HepG2 (cell line): ENCODE data around the gene RABGGTA. TPM values are rescaled to one million over a fixed set of nuclear protein-coding genes. Genes with fewer than 3 reads are reported as not detected.

ENCODE experiments used
- ATAC-seq: fragments of 200-7000 bp; cut with Tn5 transposase; 3 replicates; pipeline ENCODE4 v1.9.1; 2020; ENCODE audit warnings: mild to moderate bottlenecking, moderate library complexity
- BruUV-seq: library from RNA; stranded (reverse); fragments of 400-500 nt; replicated peaks from 2 replicates; lab custom pipeline; 2021; lab: Mats Ljungman, UMichigan
- CTCF ChIA-PET: fragments of 300-600 bp; formaldehyde crosslinking; extraction: SDS; loops from one replicate; lab custom pipeline; 2021; ENCODE audit warnings: low total read pairs, inconsistent platforms, low intra/inter-chr PET ratio; lab: Yijun Ruan, JAX
- POLR2A ChIA-PET: fragments of 350-600 bp; sonication (Branson Sonifier 250); formaldehyde crosslinking; loops from one replicate; lab custom pipeline; 2020; ENCODE audit warnings: antibody characterized with exemption, inconsistent platforms; lab: Yijun Ruan, JAX
- DNase-seq: peaks from one replicate; pipeline ENCODE4 v3.0.0-alpha.2; 2015; ENCODE audit warnings: low spot score
- FAIRE-seq: peaks from 3 replicates; lab custom pipeline; 2011; peaks lifted over from hg19 to GRCh38; lab: Jason Lieb, UNC
- H2AFZ ChIP-seq: one replicate; pipeline ENCODE4 v1.6.1; 2011; ENCODE audit warnings: low read length, inconsistent platforms
- H3K27ac ChIP-seq: fragments of 300-600 bp; 3 replicates; pipeline ENCODE4 v1.8.0; 2011; ENCODE audit warnings: mixed run types, mild to moderate bottlenecking, mixed read lengths, low read length, inconsistent platforms; ENCODE audit not compliant: insufficient read depth; ENCODE audit errors: extremely low read length
- H3K27me3 ChIP-seq, 2 experiments: fragments of 200-600 bp in 1 of 2; 2 replicates in 1 of 2; 3 replicates in 1 of 2; pipeline versions ENCODE4 v1.6.0 to v1.8.0; 2011; ENCODE audit warnings: low read length in 2 of 2, mild to moderate bottlenecking in 2 of 2, moderate library complexity in 2 of 2, inconsistent platforms in 1 of 2; ENCODE audit not compliant: insufficient read depth in 2 of 2, control insufficient read depth in 1 of 2
- H3K36me3 ChIP-seq, 2 experiments: fragments of 200-600 bp in 1 of 2; replicated peaks in 1 of 2; 2 replicates in 1 of 2; 3 replicates in 1 of 2; pipeline versions ENCODE4 v1.5.1 to v1.8.0; 2011; ENCODE audit warnings: low read length in 2 of 2, inconsistent platforms in 1 of 2; ENCODE audit not compliant: insufficient read depth in 2 of 2, control insufficient read depth in 1 of 2
- H3K4me1 ChIP-seq: 2 replicates; pipeline ENCODE4 v1.5.1; 2012; ENCODE audit warnings: low read length, inconsistent platforms; ENCODE audit not compliant: insufficient read depth
- H3K4me2 ChIP-seq: 2 replicates; pipeline ENCODE4 v1.6.0; 2011; ENCODE audit warnings: low read depth, low read length, inconsistent platforms
- H3K4me3 ChIP-seq, 3 experiments: fragments of 200-600 bp in 1 of 3; sonication (generic), shearing (Covaris generic) in 1 of 3; replicated peaks in 1 of 3; 2 replicates each; pipeline ENCODE4 v1.5.1; 2011 to 2016; ENCODE audit warnings: low read length in 3 of 3, inconsistent platforms in 2 of 3, low read depth in 2 of 3, mild to moderate bottlenecking in 2 of 3, control low read depth in 1 of 3, mixed read lengths in 1 of 3; ENCODE audit not compliant: insufficient read depth in 1 of 3
- H3K79me2 ChIP-seq: one replicate; pipeline ENCODE4 v1.6.1; 2011; ENCODE audit warnings: low read length, inconsistent platforms; ENCODE audit not compliant: insufficient read depth
- H3K9ac ChIP-seq: 2 replicates; pipeline ENCODE4 v1.6.0; 2011; ENCODE audit warnings: mild to moderate bottlenecking, low read depth, low read length, inconsistent platforms; ENCODE audit not compliant: insufficient read depth
- H3K9me3 ChIP-seq: 2 replicates; pipeline ENCODE4 v1.5.1; 2012; ENCODE audit warnings: mild to moderate bottlenecking, low read length
- H4K20me1 ChIP-seq: 2 replicates; pipeline ENCODE4 v1.6.0; 2011; ENCODE audit warnings: inconsistent platforms, mild to moderate bottlenecking, low read length, moderate library complexity; ENCODE audit not compliant: insufficient read depth
- IKZF4 ChIP-seq: sonication (generic); formaldehyde crosslinking; IDR thresholded peaks from 2 replicates; pipeline ENCODE4 v1.5.1; 2020; ENCODE audit warnings: borderline replicate concordance, mild to moderate bottlenecking, low read depth, missing genetic modification reagents; ENCODE audit errors: not compliant biosample characterization
- RELA ChIP-seq: sonication (generic); formaldehyde crosslinking; IDR thresholded peaks from 2 replicates; pipeline ENCODE4 v1.4.0; 2020; ENCODE audit warnings: missing genetic modification reagents
- SRY ChIP-seq: sonication (generic); formaldehyde crosslinking; IDR thresholded peaks from 2 replicates; pipeline ENCODE4 v1.8.0; 2022; ENCODE audit warnings: mild to moderate bottlenecking, missing genetic modification reagents
- TEAD3 ChIP-seq: optimal IDR thresholded peaks from 2 replicates; pipeline ENCODE3; 2016; ENCODE audit warnings: borderline replicate concordance
- ZKSCAN5 ChIP-seq: sonication (generic); formaldehyde crosslinking; IDR thresholded peaks from 2 replicates; pipeline ENCODE4 v1.5.1; 2020; ENCODE audit warnings: mild to moderate bottlenecking, missing genetic modification reagents
- ZNF552 ChIP-seq: sonication (generic); formaldehyde crosslinking; IDR thresholded peaks from 2 replicates; pipeline ENCODE4 v1.9.0; 2022; ENCODE audit warnings: missing genetic modification reagents, mild to moderate bottlenecking, borderline replicate concordance
- ZNF605 ChIP-seq: sonication (generic); formaldehyde crosslinking; IDR thresholded peaks from 2 replicates; pipeline ENCODE4 v1.8.0; 2022; ENCODE audit warnings: mild to moderate bottlenecking, missing genetic modification reagents
- ZNF761 ChIP-seq: sonication (generic); formaldehyde crosslinking; conservative IDR thresholded peaks from 2 replicates; pipeline ENCODE4 v1.4.0; 2020; ENCODE audit warnings: mild to moderate bottlenecking, missing genetic modification reagents
- ZNF850 ChIP-seq: sonication (generic); formaldehyde crosslinking; conservative IDR thresholded peaks from 2 replicates; pipeline ENCODE4 v1.9.0; 2021; ENCODE audit warnings: mild to moderate bottlenecking, missing genetic modification reagents
- WGBS: methylation state at CpG from one replicate; pipeline ENCODE4 v1.1.6; 2017; ENCODE audit warnings: low lambda C conversion rate; 5-methylcytosine and 5-hydroxymethylcytosine counted together
- in situ Hi-C: cut with HindIII; loops from 2 replicates; pipeline ENCODE4 v1.10.0; 2017; ENCODE audit warnings: low pct_unique_long_range_greater_than_20kb; ENCODE audit not compliant: extremely low pct_ligation_motif_present
- intact Hi-C: fragments of 100-400 bp; cut with micrococcal nuclease; formaldehyde crosslinking; loops from one replicate; pipeline ENCODE4 v1.10.0; 2022; ENCODE audit not compliant: unreplicated experiment
- polyA plus RNA-seq, 8 experiments: library from polyadenylated mRNA; depleted of rRNA in 3 of 8; stranded (reverse) in 7 of 8; unstranded in 1 of 8; fragments of >200 nt; fragmentation: Illumina TruSeq in 4 of 8; extraction: Trizol in 4 of 8; gene quantifications; 2 replicates each; pipeline versions ENCODE4 v1.2.1 to v1.2.3, GENCODE V29; 2011 to 2016; ENCODE audit warnings: low read depth in 4 of 8, missing spikeins in 1 of 8, mixed read lengths in 1 of 8; ENCODE audit not compliant: insufficient read depth in 1 of 8
- total RNA-seq, 5 experiments: library from RNA; depleted of rRNA; stranded (reverse); fragments of >200 nt; fragmentation: Illumina TruSeq; extraction: Trizol; gene quantifications; 2 replicates each; pipeline ENCODE4 v1.2.3, GENCODE V29; 2016; ENCODE audit warnings: low read depth in 1 of 5
- TF ChIP-seq, protein P1 (sequence below): sonication (generic); formaldehyde crosslinking; IDR thresholded peaks from 2 replicates; pipeline ENCODE4 v1.4.0; 2020; ENCODE audit warnings: missing genetic modification reagents
- TF ChIP-seq, protein P2 (sequence below): sonication (generic); formaldehyde crosslinking; IDR thresholded peaks from 2 replicates; pipeline ENCODE4 v1.4.0; 2020; ENCODE audit warnings: mild to moderate bottlenecking, missing genetic modification reagents
- TF ChIP-seq, protein P3 (sequence below), 2 experiments: fragments of 450-650 bp in 1 of 2; sonication (generic) in 1 of 2; formaldehyde crosslinking; IDR thresholded peaks; 2 replicates each; pipeline versions ENCODE4 v1.5.0 to v1.8.0; 2020 to 2022; ENCODE audit warnings: mild to moderate bottlenecking in 1 of 2, missing genetic modification reagents in 1 of 2

The RABGGTA gene
- total and polyA plus RNA-seq, 2 of the 13 experiments (the other 11 are each of a cell fraction or from before 2014, with no cell fraction given) = 57.9 to 90.8 TPM

DNA sequence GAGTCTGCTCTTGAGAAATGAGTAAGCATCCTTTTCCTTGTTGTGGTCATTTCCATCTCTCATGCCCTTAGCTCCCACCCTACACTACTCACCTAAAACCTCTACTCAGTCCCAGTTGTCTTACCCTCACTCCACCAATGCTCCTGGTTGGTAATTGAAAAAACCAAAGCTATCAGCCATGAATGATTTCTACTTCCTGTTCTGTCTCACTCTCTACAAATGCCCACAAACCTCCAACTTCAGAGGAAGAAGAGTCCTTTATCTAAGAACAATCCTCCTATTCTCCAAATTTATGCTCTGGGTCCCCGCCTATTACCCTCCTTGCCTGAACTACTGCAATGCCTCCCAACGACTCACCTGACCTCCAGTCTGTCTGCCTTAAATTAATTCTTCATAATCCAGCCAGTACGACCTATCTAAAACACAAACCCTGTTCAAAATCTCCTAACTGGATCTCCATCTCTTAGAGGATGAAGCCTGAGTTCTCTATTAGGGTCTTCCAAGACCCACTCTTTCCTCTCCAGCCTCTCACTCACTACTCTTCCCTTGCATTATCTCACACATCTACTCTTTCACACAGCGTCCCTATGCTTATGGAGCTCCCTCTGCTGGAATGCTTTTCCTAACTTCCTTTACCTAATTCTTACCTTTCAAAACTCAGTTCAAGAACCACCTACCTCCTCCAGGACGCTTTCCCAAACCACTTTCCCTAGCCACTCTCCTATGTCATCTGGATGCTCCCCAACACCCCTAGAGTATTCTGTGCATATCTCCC lies 26.0 kb upstream of the RABGGTA start:
- H3K27ac ChIP-seq = peak overlapping the region; percentile 5
- TF ChIP-seq ZNF605 (CRISPR knock-in tag) (peak; percentile 49; the same call in 1 of the 2 replicates), ZNF850 (CRISPR knock-in tag) (no peak), RELA (CRISPR knock-in tag) (0 out of 2 replicates have a peak, but pooled peaks have one; percentile 5), SRY (CRISPR knock-in tag) (no peak), ZKSCAN5 (peak; percentile 86), ZNF761 (no peak), TEAD3 (CRISPR knock-in tag) (peak; percentile 93), ZNF552 (no peak), IKZF4 (no peak)
- TF ChIP-seq, protein P1, sequence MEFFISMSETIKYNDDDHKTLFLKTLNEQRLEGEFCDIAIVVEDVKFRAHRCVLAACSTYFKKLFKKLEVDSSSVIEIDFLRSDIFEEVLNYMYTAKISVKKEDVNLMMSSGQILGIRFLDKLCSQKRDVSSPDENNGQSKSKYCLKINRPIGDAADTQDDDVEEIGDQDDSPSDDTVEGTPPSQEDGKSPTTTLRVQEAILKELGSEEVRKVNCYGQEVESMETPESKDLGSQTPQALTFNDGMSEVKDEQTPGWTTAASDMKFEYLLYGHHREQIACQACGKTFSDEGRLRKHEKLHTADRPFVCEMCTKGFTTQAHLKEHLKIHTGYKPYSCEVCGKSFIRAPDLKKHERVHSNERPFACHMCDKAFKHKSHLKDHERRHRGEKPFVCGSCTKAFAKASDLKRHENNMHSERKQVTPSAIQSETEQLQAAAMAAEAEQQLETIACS = no peak
- TF ChIP-seq, protein P2, sequence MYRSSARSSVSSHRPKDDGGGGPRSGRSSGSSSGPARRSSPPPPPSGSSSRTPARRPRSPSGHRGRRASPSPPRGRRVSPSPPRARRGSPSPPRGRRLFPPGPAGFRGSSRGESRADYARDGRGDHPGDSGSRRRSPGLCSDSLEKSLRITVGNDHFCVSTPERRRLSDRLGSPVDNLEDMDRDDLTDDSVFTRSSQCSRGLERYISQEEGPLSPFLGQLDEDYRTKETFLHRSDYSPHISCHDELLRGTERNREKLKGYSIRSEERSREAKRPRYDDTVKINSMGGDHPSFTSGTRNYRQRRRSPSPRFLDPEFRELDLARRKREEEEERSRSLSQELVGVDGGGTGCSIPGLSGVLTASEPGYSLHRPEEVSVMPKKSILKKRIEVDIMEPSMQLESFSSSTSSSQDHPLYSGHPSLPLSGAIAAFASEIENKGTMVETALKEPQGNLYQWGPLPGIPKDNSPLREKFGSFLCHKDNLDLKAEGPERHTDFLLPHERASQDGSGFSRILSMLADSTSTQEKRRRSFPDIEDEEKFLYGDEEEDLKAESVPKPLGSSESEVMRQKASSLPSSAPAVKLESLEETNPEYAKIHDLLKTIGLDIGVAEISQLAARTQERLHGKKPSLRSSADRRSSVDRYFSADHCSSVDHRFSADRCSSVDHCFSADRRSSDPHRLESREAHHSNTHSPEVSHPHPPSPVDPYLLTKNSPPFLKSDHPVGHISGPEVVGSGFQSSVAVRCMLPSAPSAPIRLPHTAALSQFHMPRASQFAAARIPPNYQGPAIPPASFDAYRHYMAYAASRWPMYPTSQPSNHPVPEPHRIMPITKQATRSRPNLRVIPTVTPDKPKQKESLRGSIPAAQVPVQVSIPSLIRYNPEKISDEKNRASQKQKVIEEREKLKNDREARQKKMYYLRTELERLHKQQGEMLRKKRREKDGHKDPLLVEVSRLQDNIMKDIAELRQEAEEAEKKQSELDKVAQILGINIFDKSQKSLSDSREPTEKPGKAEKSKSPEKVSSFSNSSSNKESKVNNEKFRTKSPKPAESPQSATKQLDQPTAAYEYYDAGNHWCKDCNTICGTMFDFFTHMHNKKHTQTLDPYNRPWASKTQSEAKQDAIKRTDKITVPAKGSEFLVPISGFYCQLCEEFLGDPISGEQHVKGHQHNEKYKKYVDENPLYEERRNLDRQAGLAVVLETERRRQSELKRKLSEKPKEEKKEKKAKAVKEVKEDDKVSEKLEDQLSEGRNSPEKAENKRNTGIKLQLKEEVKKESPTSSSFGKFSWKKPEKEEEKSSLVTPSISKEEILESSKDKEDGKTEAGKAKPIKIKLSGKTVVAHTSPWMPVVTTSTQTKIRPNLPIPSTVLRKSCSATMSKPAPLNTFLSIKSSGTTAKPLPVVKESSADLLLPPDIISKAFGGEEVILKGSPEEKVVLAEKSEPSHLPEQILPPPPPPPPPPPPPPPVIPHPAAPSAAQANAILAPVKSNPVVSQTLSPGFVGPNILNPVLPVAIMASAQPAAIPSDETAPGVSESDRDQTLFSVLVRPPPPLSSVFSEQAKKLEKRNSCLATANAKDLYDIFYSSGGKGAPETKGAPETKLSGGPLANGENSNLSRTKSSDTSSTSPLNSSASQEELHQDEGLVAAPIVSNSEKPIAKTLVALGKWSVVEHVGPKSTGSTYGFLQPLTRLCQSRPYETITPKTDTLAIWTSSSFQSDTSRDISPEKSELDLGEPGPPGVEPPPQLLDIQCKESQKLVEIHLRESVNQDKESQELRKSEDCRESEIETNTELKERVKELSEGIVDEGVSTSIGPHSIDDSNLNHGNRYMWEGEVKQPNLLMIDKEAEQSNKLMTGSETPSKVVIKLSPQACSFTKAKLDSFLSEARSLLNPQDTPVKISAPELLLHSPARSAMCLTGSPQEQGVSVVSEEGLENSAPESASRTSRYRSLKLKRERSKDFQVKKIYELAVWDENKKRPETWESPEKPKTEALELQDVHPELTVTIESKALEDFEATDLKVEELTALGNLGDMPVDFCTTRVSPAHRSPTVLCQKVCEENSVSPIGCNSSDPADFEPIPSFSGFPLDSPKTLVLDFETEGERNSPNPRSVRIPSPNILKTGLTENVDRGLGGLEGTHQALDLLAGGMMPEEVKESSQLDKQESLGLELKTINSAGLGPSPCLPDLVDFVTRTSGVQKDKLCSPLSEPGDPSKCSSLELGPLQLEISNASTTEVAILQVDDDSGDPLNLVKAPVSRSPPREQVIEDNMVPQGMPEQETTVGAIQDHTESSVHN (CRISPR knock-in tag) = 0 out of 2 replicates have a peak, but pooled peaks have one; percentile 23
- TF ChIP-seq, protein P3, sequence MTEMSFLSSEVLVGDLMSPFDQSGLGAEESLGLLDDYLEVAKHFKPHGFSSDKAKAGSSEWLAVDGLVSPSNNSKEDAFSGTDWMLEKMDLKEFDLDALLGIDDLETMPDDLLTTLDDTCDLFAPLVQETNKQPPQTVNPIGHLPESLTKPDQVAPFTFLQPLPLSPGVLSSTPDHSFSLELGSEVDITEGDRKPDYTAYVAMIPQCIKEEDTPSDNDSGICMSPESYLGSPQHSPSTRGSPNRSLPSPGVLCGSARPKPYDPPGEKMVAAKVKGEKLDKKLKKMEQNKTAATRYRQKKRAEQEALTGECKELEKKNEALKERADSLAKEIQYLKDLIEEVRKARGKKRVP (CRISPR knock-in tag; IDR thresholded peaks at IDR 0.05) = no peak

More for the DNA sequence above, 26.0 kb upstream of the RABGGTA start:
- no peaks in the 10 kb centered on the region for H3K9me3 ChIP-seq
- in situ Hi-C loops = loop anchor here (5.0 kb wide), 1 partner anchor 55 kb away; the partner anchor contains the start of gene TINF2
- peaks cover 30 to 48% of the 10 kb centered on the region in 2 experiments for H3K36me3 ChIP-seq
- no peak overlapping the region for H3K9ac ChIP-seq
- ChIA-PET CTCF (interaction anchor here (1.0 to 5.7 kb wide), 15 partner anchors 9 to 283 kb away, joined by 3 to 217 read pairs (median 7); partner anchors contain the start of genes CHMP4A, CIDEB, IRF9 and LTB4R2), POLR2A (interaction anchor here (0.7 to 24.7 kb wide), 17 partner anchors 7 to 239 kb away, joined by 3 to 850 read pairs (median 11); partner anchors contain the start of genes CHMP4A, CIDEB, DCAF11 and EMC9)
- H3K27me3 ChIP-seq = no peaks in the 10 kb centered on the region; a peak in 1 of 5 replicates
- FAIRE-seq (peak; percentile 60), ATAC-seq (peak; percentile 43), DNase-seq (peak; percentile 87)
- H4K20me1 ChIP-seq = 0 out of 2 replicates have a peak, but pooled peaks cover 4% of the 10 kb centered on the region
- no peak overlapping the region for H2AFZ ChIP-seq
- peak overlapping the region; percentile 34 for H3K4me2 ChIP-seq
- no peak overlapping the region; a peak in 1 of 6 replicates for H3K4me3 ChIP-seq
- intact Hi-C loops = loop anchor here (1.0 to 10.0 kb wide), 7 partner anchors 26 to 993 kb away; partner anchors contain the start of genes BCL2L2, MDP1, PPP1R3E and RABGGTA
- H3K4me1 ChIP-seq = peaks cover 45% of the 10 kb centered on the region
- BruUV-seq = no TSS peak
- H3K79me2 ChIP-seq = peaks cover 39% of the 10 kb centered on the region
- 57% methylated on average over 5 of the region's 5 CpGs for WGBS
